Activated B cell treated with CpG ODN at 0.5 μM for 24 hours (primary cell): Measurements from ENCODE around the gene CCDC43. TPM values are rescaled to one million over a fixed set of nuclear protein-coding genes. Genes with fewer than 3 reads are reported as not detected.

Experiments
- ATAC-seq: fragments of 200-7000 bp; cut with Tn5 transposase; one replicate; pipeline ENCODE4 v1.10.0; 2021; ENCODE audit warnings: low read depth, mild to moderate bottlenecking, moderate library complexity
- CTCF ChIA-PET: fragments of 350-600 bp; sonication (Branson Sonifier 250); formaldehyde crosslinking; loops from one replicate; lab custom pipeline; 2021; ENCODE audit warnings: antibody characterized with exemption; lab: Charles Lee
- POLR2A ChIA-PET: fragments of 350-600 bp; sonication (Branson Sonifier 250); formaldehyde crosslinking; loops from one replicate; lab custom pipeline; 2021; ENCODE audit warnings: antibody characterized with exemption; lab: Charles Lee
- DNase-seq: peaks from one replicate; pipeline ENCODE4 v3.0.0; 2022
- H3K27ac Mint-ChIP-seq: one replicate; pipeline ENCODE4 v1.8.0; 2020; ENCODE audit warnings: mixed read lengths
- H3K27me3 Mint-ChIP-seq: one replicate; pipeline ENCODE4 v1.8.0; 2021; ENCODE audit warnings: mixed read lengths
- H3K36me3 Mint-ChIP-seq: one replicate; pipeline ENCODE4 v1.8.0; 2021; ENCODE audit warnings: low read depth, mixed read lengths
- H3K4me1 Mint-ChIP-seq: one replicate; pipeline ENCODE4 v1.8.0; 2021; ENCODE audit warnings: mixed read lengths
- H3K4me3 Mint-ChIP-seq: one replicate; pipeline ENCODE4 v1.8.0; 2020; ENCODE audit warnings: mild to moderate bottlenecking, mixed read lengths
- H3K9me3 Mint-ChIP-seq: one replicate; pipeline ENCODE4 v1.8.0; 2020; ENCODE audit warnings: mixed read lengths
- intact Hi-C: fragments of 100-400 bp; cut with micrococcal nuclease; formaldehyde crosslinking; loops from one replicate; pipeline ENCODE4 v1.15.1; 2024
- total RNA-seq: library from RNA; stranded (reverse); gene quantifications from 2 replicates; pipeline ENCODE4 v1.2.3, GENCODE V29; 2022
- TF ChIP-seq, protein P1 (sequence below): fragments of 200-600 bp; IDR thresholded peaks from one replicate; pipeline ENCODE4 v1.8.0; 2022; ENCODE audit warnings: antibody characterized with exemption, mild to moderate bottlenecking

The CCDC43 gene
- total RNA-seq, 1 donor from 2014 or later = 22.4 TPM

DNA sequence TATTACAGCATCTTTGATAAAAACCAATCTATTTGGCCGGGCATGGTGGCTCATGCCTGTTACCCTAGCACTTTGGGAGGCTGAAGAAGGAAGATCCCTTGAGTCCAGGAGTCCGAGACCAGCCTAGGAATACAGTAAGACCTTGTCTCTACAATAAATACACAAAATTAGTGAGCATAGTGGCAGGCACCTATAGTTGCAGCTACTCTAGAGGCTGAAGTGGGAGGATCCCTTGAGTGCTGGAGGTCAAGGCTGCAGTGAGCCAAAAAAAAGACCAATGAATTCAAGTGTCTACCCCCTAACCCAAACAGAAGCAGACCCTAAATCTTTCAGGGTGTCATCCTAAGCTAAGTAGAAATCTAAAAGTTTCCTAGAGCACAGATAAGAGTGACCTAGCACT lies 40.6 kb downstream of the CCDC43 start:
- POLR2A ChIA-PET = no interaction called here
- H3K4me3 Mint-ChIP-seq = no peak overlapping the region
- CTCF ChIA-PET = no interaction called here
- no peaks in the 10 kb centered on the region for H3K9me3 Mint-ChIP-seq
- H3K4me1 Mint-ChIP-seq = no peaks in the 10 kb centered on the region
- no peaks in the 10 kb centered on the region for H3K36me3 Mint-ChIP-seq
- H3K27ac Mint-ChIP-seq = no peak overlapping the region
- H3K27me3 Mint-ChIP-seq = peaks cover 13% of the 10 kb centered on the region
- ATAC-seq = no peak
- intact Hi-C loops = no loop called here
- DNase-seq = no peak
- TF ChIP-seq, protein P1, sequence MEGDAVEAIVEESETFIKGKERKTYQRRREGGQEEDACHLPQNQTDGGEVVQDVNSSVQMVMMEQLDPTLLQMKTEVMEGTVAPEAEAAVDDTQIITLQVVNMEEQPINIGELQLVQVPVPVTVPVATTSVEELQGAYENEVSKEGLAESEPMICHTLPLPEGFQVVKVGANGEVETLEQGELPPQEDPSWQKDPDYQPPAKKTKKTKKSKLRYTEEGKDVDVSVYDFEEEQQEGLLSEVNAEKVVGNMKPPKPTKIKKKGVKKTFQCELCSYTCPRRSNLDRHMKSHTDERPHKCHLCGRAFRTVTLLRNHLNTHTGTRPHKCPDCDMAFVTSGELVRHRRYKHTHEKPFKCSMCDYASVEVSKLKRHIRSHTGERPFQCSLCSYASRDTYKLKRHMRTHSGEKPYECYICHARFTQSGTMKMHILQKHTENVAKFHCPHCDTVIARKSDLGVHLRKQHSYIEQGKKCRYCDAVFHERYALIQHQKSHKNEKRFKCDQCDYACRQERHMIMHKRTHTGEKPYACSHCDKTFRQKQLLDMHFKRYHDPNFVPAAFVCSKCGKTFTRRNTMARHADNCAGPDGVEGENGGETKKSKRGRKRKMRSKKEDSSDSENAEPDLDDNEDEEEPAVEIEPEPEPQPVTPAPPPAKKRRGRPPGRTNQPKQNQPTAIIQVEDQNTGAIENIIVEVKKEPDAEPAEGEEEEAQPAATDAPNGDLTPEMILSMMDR = no peak

GRCh38 chr17:44647736-44648135 lies 41.8 kb downstream of the CCDC43 start:
- POLR2A ChIA-PET = no interaction called here

GRCh38 chr17:44646280-44646679 lies 43.3 kb downstream of the CCDC43 start:
- H3K9me3 Mint-ChIP-seq = no peaks in the 10 kb centered on the region
- intact Hi-C loops = no loop called here
- no peak overlapping the region for H3K4me3 Mint-ChIP-seq
- ChIA-PET POLR2A (interaction anchor here (0.7 kb wide), 1 partner anchor 114 kb away, joined by 4 read pairs; no protein-coding TSS in a partner anchor), CTCF (no interaction called here)
- TF ChIP-seq, protein P1 = no peak
- DNase-seq = no peak
- no peaks in the 10 kb centered on the region for H3K36me3 Mint-ChIP-seq
- peaks cover 14% of the 10 kb centered on the region for H3K27me3 Mint-ChIP-seq
- H3K4me1 Mint-ChIP-seq = no peaks in the 10 kb centered on the region
- no peak for ATAC-seq
- no peak overlapping the region for H3K27ac Mint-ChIP-seq

More at GRCh38 chr17:44647736-44648135, 41.8 kb downstream of the CCDC43 start:
- Mint-ChIP-seq H3K4me1 (no peaks in the 10 kb centered on the region), H3K27ac (no peak overlapping the region), H3K36me3 (no peaks in the 10 kb centered on the region), H3K4me3 (no peak overlapping the region), H3K27me3 (peaks cover 12% of the 10 kb centered on the region), H3K9me3 (no peaks in the 10 kb centered on the region)
- intact Hi-C loops = no loop called here
- CTCF ChIA-PET = no interaction called here
- DNase-seq (no peak), ATAC-seq (no peak)
- TF ChIP-seq, protein P1 = no peak

DNA sequence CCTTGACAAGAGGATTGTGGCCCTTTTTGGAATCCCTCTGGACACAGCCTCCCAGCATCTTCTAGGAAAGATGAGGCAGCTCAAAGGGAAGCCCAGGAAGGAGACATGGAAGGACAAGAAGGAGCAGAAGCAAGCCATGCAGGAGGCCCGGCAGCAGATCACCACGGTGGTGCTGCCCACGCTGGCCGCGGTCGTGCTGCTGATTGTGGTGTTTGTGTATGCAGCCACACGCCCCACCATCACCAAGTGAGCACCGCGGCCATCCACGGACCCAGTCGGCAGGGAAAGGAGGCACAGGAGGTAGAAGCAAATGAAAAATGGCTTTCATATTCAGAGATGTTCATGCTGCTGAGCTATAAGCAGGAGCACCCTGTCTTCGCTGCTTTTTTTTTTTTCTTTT lies 44.2 kb downstream of the CCDC43 start:
- H3K27me3 Mint-ChIP-seq = peaks cover 14% of the 10 kb centered on the region
- DNase-seq (no peak), ATAC-seq (no peak)
- intact Hi-C loops = no loop called here
- no peaks in the 10 kb centered on the region for H3K4me1 Mint-ChIP-seq
- no peaks in the 10 kb centered on the region for H3K36me3 Mint-ChIP-seq
- ChIA-PET CTCF (no interaction called here), POLR2A (no interaction called here)
- H3K27ac Mint-ChIP-seq = no peak overlapping the region
- TF ChIP-seq, protein P1 = no peak
- H3K4me3 Mint-ChIP-seq = no peak overlapping the region
- no peaks in the 10 kb centered on the region for H3K9me3 Mint-ChIP-seq

DNA sequence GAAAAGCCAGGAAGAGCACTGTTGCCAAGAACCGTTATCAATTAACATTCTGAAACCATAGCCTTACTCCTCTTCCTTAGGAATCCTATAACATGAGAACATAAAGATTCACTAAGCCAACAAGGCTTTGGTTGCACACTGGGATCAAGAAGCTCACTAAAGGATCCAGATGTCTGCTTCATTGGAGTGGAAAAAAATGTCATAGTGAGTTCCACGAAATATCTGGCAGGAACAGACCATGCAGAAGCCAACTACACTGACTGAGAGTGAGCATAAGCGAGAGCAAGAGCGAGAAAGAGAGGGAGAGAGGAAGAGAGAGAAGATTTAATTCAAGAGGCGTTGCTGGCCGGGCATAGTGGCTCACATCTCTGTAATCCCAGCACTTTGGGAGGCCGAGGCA lies 46.7 kb downstream of the CCDC43 start:
- Mint-ChIP-seq H3K9me3 (no peaks in the 10 kb centered on the region), H3K27me3 (peaks cover 10% of the 10 kb centered on the region), H3K4me1 (no peaks in the 10 kb centered on the region), H3K4me3 (no peak overlapping the region), H3K36me3 (no peaks in the 10 kb centered on the region), H3K27ac (no peak overlapping the region)
- intact Hi-C loops = no loop called here
- ATAC-seq (no peak), DNase-seq (no peak)
- ChIA-PET POLR2A (no interaction called here), CTCF (no interaction called here)
- TF ChIP-seq, protein P1 = no peak
